ENCODE data around the gene VEGFA. TPM values are rescaled to one million over a fixed set of nuclear protein-coding genes. Genes with fewer than 3 reads are reported as not detected.

The VEGFA gene
- total RNA-seq, 4 donors from 2014 or later: 510 to 1,437 (median 630) TPM

GRCh38 chr6:43806758-43807227 lies 36.8 kb downstream of the VEGFA start:
- no peak overlapping the region for H3K4me3 ChIP-seq (replicated peaks in 1 of 3)
- no peaks in the 10 kb centered on the region for H3K27me3 ChIP-seq
- intact Hi-C loops (cut with DNase I): no loop called here
- TF ChIP-seq POLR2A (IDR thresholded peaks at IDR 0.05) (no peak), CTCF (IDR thresholded peaks at IDR 0.05) (no peak)
- no peaks in the 10 kb centered on the region for H3K9me3 ChIP-seq
- H3K4me1 ChIP-seq: peaks cover 5 to 31% of the 10 kb centered on the region in 2 donors
- no peak overlapping the region for H3K27ac ChIP-seq
- H3K36me3 ChIP-seq: no peaks in the 10 kb centered on the region
- WGBS, 2 donors: 98% methylated on average over 4 to 5 of the region's 5 CpGs
- DNase-seq: no peak

- no peak for DNase-seq
- TF ChIP-seq POLR2A (IDR thresholded peaks at IDR 0.05) (no peak), CTCF (IDR thresholded peaks at IDR 0.05) (no peak)
- H3K27me3 ChIP-seq: no peaks in the 10 kb centered on the region
- no peaks in the 10 kb centered on the region for H3K36me3 ChIP-seq
- no peaks in the 10 kb centered on the region for H3K9me3 ChIP-seq
- H3K4me1 ChIP-seq: peaks cover 5 to 37% of the 10 kb centered on the region in 2 donors
- 79 to 85% methylated on average over 10 to 11 of the region's 11 CpGs for WGBS, 2 donors
- H3K4me3 ChIP-seq (replicated peaks in 1 of 3): no peak overlapping the region
- H3K27ac ChIP-seq: no peak overlapping the region
- intact Hi-C loops (cut with DNase I): no loop called here
Observed at GRCh38 chr6:43807228-43808061, 37.4 kb downstream of the VEGFA start.

- no peak overlapping the region for H3K4me3 ChIP-seq (replicated peaks in 1 of 3)
- no peaks in the 10 kb centered on the region for H3K9me3 ChIP-seq
- TF ChIP-seq POLR2A (IDR thresholded peaks at IDR 0.05): no peak
- no peak for TF ChIP-seq CTCF (IDR thresholded peaks at IDR 0.05)
- H3K4me1 ChIP-seq: peaks cover 6 to 36% of the 10 kb centered on the region in 2 donors
- 95 to 96% methylated on average over 7 of the region's 7 CpGs for WGBS, 2 donors
- intact Hi-C loops (cut with DNase I): no loop called here
- H3K36me3 ChIP-seq: no peaks in the 10 kb centered on the region
- no peak for DNase-seq
- H3K27ac ChIP-seq: no peak overlapping the region
- no peaks in the 10 kb centered on the region for H3K27me3 ChIP-seq
Observed at GRCh38 chr6:43808412-43808811, 38.4 kb downstream of the VEGFA start.

- Histone ChIP-seq H3K27me3 (no peaks in the 10 kb centered on the region), H3K4me3 (replicated peaks in 1 of 3) (no peak overlapping the region), H3K9me3 (no peaks in the 10 kb centered on the region), H3K4me1 (peaks cover 16 to 41% of the 10 kb centered on the region in 2 donors), H3K27ac (no peak overlapping the region), H3K36me3 (no peaks in the 10 kb centered on the region)
- TF ChIP-seq POLR2A (IDR thresholded peaks at IDR 0.05) (no peak), CTCF (IDR thresholded peaks at IDR 0.05) (no peak)
- intact Hi-C loops (cut with DNase I): no loop called here
- DNase-seq: no peak
- WGBS, 2 donors: 83% methylated on average over 14 of the region's 14 CpGs
Observed at GRCh38 chr6:43809417-43810305, 39.6 kb downstream of the VEGFA start.
